HG03175 (cell line): ENCODE data around the gene CALY.
"Not testable (repeated sequence)": the region's sequence is repeated elsewhere in the genome, so short reads cannot be mapped to it uniquely, and the experiment has no call there.

Experiments
- ATAC-seq: cut with Tn5 transposase; IDR thresholded peaks from one replicate; pipeline ENCODE4 v1.9.1; 2021; ENCODE audit warnings: mild to moderate bottlenecking, moderate library complexity; ENCODE audit not compliant: unreplicated experiment

Gene CALY

GRCh38 chr10:133336577-133337369 lies at the start of gene CALY:
Gene CALY, minus strand, starts transcription at chr10:133336896. Its CDS starts 7,907 bp downstream, at chr10:133328989.
- ATAC-seq = no peak

GRCh38 chr10:133385214-133385613 lies 48.5 kb upstream of the CALY start:
- ATAC-seq = no peak

- no peak for ATAC-seq
Measured at GRCh38 chr10:133384071-133384470, 47.4 kb upstream of the CALY start.

- no peak for ATAC-seq
Measured at GRCh38 chr10:133383551-133383950, 46.9 kb upstream of the CALY start.

GRCh38 chr10:133381036-133381435 lies 44.3 kb upstream of the CALY start:
- no peak for ATAC-seq

- ATAC-seq = peak; percentile 10
Measured at GRCh38 chr10:133379801-133380666, 43.3 kb upstream of the CALY start.

- ATAC-seq = peak; percentile 50
Measured at GRCh38 chr10:133379152-133379800, 42.6 kb upstream of the CALY start, which contains the start of gene PAOX. Gene PAOX, plus strand, starts transcription at chr10:133379262. Its CDS starts 55 bp downstream, at chr10:133379317.

GRCh38 chr10:133378251-133379096 lies 41.8 kb upstream of the CALY start:
- peak; percentile 45 for ATAC-seq

GRCh38 chr10:133377818-133378250 lies 41.1 kb upstream of the CALY start:
- ATAC-seq = no peak

GRCh38 chr10:133377025-133377817 lies 40.5 kb upstream of the CALY start:
- no peak for ATAC-seq

GRCh38 chr10:133376183-133376582 lies 39.5 kb upstream of the CALY start:
- not testable (repeated sequence) for ATAC-seq

- no peak for ATAC-seq
Measured at GRCh38 chr10:133375357-133376115, 38.8 kb upstream of the CALY start.

GRCh38 chr10:133373174-133374090 lies 36.7 kb upstream of the CALY start, which contains the start of gene ECHS1:
Gene ECHS1, minus strand, starts transcription at chr10:133373354. Its CDS starts 21 bp downstream, at chr10:133373333.
- peak; percentile 96 for ATAC-seq

GRCh38 chr10:133372507-133372906 lies 35.8 kb upstream of the CALY start:
- ATAC-seq = no peak

- ATAC-seq = no peak
Measured at GRCh38 chr10:133370030-133370786, 33.5 kb upstream of the CALY start.

GRCh38 chr10:133368153-133368552 lies 31.5 kb upstream of the CALY start:
- no peak for ATAC-seq

- ATAC-seq = not testable (repeated sequence)
Measured at GRCh38 chr10:133367461-133367860, 30.8 kb upstream of the CALY start.
